ENCODE results near the gene IDUA.

Gene IDUA

DNA sequence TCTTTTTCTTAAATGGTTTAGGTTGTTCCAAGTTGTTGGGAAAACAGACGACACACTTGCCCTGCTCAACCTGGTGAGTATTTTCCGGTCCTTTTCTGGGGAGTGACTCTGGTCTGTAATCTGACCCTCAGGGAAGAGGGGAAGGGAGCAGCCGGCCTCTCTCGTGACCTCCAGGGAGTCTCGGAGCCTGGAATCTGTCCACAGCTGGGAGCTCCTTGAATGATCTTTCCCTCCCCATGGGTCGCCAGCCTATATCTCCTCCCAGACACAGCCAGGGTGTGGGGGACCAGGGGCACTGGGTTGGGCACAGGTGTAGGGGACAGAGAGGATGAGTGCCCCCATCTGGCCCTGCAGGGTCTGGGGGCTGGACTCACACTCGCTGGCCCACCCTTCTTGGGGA lies 35.7 kb upstream of the IDUA start:
- H3K27ac ChIP-seq (ENCODE audit: low read length) = no peak overlapping the region
- H3K4me3 ChIP-seq (ENCODE audit: low read length) = no peak overlapping the region
- H3K9me3 ChIP-seq (ENCODE audit: insufficient read depth, low read depth, low read length) = no peaks in the 10 kb centered on the region
- H3K27me3 ChIP-seq (ENCODE audit: insufficient read depth, low read length) = peaks cover 4% of the 10 kb centered on the region; the same call in 1 of the 2 replicates
- H3K36me3 ChIP-seq (ENCODE audit: insufficient read depth, low read depth, low read length) = no peaks in the 10 kb centered on the region
- no peaks in the 10 kb centered on the region for H3K4me1 ChIP-seq (ENCODE audit: insufficient read depth, low read length)
- no peak overlapping the region for H3K9ac ChIP-seq (ENCODE audit: low read depth, low read length)

DNA sequence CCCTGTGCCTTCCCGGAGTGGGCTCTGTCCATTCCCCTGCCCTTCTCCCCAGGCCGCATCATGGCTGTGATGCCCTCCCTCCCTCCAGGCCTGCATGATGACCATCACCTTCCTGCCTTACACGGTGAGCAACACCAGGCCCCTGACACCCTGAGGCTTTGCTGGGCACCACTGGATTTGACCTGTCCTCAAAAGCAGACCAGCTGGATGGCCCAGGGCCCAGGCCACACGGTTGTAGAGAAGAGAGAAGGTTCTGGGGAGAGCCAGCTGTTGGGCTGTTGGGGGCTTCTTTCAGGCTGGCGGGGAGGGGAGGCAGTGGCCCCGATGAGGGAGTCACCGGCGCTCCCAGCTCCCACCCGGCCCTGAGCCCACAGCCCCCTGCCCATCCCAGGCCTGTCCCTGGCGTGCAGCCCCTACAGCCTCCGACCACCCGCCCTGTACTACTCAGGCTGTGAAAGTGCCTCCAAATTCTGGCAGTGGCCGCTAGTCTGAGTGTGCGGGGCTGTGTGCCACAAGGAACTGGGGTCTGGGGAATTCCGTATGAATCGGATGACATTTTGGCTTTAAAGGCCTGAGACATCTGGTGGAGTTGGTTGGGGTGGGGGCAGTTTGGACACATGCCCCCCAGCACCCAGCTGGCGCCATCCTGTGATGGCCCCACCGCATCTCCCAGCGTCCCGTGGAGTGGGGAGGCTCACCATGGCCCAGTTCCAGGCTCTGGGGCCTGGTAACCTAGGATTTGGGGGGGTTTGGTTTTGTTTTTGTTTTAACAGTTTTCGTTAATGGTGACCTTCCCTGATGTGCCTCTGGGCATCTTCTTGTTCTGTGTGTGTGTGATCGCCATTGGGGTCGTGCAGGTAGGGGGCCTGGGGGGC lies 35.0 kb upstream of the IDUA start:
- H3K9ac ChIP-seq (ENCODE audit: low read depth, low read length) = no peak overlapping the region
- H3K4me1 ChIP-seq (ENCODE audit: insufficient read depth, low read length) = no peaks in the 10 kb centered on the region
- H3K4me3 ChIP-seq (ENCODE audit: low read length) = no peak overlapping the region
- H3K27ac ChIP-seq (ENCODE audit: low read length) = no peak overlapping the region
- H3K36me3 ChIP-seq (ENCODE audit: insufficient read depth, low read depth, low read length) = no peaks in the 10 kb centered on the region
- H3K27me3 ChIP-seq (ENCODE audit: insufficient read depth, low read length) = no peaks in the 10 kb centered on the region
- no peaks in the 10 kb centered on the region for H3K9me3 ChIP-seq (ENCODE audit: insufficient read depth, low read depth, low read length)

DNA sequence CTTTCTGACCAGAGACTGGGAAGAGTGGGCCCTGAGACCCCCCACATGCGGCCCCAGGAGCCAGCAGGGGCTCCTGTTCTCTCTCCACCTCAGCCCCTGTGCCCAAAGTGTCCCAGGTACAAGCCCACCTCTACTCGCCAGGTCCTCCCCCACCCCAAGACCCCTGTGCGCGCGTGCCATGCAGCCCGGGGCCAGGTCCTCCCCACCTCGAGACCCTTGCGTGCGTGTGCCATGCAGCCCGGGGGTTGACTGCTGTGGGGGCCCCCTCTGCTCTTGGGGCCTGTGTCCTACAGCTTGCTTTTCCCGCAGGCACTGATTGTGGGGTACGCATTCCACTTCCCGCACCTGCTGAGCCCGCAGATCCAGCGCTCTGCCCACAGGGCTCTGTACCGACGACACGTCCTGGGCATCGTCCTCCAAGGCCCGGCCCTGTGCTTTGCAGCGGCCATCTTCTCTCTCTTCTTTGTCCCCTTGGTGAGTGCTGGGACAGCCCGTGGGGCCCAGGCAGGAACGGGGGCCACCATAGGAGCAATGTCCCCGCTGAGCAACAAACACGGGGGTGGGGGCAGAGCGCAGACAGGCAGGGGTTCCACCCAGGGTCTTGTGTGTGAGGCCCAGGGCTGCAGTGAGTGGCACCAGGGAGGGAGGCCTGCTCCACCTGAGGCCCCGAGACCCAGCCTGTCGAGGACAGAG lies 33.8 kb upstream of the IDUA start:
- H3K27me3 ChIP-seq (ENCODE audit: insufficient read depth, low read length) = no peaks in the 10 kb centered on the region
- H3K9ac ChIP-seq (ENCODE audit: low read depth, low read length) = no peak overlapping the region
- no peaks in the 10 kb centered on the region for H3K36me3 ChIP-seq (ENCODE audit: insufficient read depth, low read depth, low read length)
- no peak overlapping the region for H3K4me3 ChIP-seq (ENCODE audit: low read length)
- no peaks in the 10 kb centered on the region for H3K4me1 ChIP-seq (ENCODE audit: insufficient read depth, low read length)
- H3K27ac ChIP-seq (ENCODE audit: low read length) = no peak overlapping the region
- H3K9me3 ChIP-seq (ENCODE audit: insufficient read depth, low read depth, low read length) = no peaks in the 10 kb centered on the region

DNA sequence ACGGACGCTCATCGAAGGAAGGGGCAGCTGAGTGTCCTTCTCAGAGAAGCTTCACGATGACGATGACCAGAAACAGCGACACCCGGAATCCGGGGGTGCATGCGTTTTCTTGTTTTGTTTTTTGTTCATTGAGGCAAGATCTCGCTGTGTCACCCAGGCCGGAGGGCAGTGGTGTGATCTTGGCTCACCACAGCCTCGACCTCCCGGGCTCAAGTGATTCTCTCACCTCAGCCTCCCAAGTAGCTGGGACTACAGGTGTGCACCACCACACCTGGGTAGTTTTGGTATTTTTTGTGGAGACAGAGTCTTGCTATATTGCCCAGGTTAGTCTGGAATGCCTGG lies 33.3 kb upstream of the IDUA start:
- Histone ChIP-seq H3K27ac (ENCODE audit: low read length) (no peak overlapping the region), H3K9ac (ENCODE audit: low read depth, low read length) (no peak overlapping the region), H3K36me3 (ENCODE audit: insufficient read depth, low read depth, low read length) (no peaks in the 10 kb centered on the region), H3K4me1 (ENCODE audit: insufficient read depth, low read length) (no peaks in the 10 kb centered on the region), H3K27me3 (ENCODE audit: insufficient read depth, low read length) (no peaks in the 10 kb centered on the region), H3K4me3 (ENCODE audit: low read length) (no peak overlapping the region), H3K9me3 (ENCODE audit: insufficient read depth, low read depth, low read length) (no peaks in the 10 kb centered on the region)

DNA sequence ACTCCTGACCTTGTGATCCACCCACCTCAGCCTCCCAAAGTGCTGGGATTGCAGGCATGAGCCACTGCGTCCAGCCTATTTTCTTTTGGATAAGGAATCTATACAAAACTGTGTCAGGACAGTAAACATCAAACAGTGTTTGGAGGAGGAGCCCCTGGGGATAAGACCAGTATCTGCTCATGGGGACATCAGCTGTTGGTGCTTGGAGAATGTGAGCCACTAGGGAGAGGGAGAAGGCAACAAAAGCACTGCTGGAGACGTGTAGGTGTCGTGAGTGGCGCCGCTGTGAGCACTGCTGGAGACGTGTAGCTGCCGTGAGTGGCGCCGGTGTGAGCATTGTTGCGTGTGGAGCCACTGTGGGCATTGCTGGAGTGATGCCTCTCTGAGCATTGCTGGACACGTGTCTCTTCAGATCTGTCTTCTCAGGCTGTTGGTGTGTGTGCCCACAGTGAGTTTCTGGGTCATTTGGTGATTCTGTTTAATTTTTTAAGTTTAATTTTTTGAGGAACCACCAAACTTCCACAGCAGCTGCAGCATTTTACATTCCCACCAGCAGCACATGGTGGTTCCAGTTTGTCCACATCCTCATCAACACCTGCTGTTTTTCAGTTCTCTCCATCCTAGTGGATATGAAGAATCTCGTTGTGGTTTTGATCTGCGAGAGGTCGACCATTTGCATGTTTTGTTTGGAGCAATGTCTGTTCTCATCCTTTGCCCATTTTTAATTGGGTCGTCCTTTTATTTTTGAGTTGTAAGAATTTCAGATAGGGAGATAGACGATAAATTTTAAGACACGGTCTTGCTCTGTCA lies 32.4 kb upstream of the IDUA start:
- H3K36me3 ChIP-seq (ENCODE audit: insufficient read depth, low read depth, low read length) = no peaks in the 10 kb centered on the region
- no peak overlapping the region for H3K9ac ChIP-seq (ENCODE audit: low read depth, low read length)
- H3K9me3 ChIP-seq (ENCODE audit: insufficient read depth, low read depth, low read length) = no peaks in the 10 kb centered on the region
- no peak overlapping the region for H3K27ac ChIP-seq (ENCODE audit: low read length)
- no peak overlapping the region for H3K4me3 ChIP-seq (ENCODE audit: low read length)
- no peaks in the 10 kb centered on the region for H3K27me3 ChIP-seq (ENCODE audit: insufficient read depth, low read length)
- no peaks in the 10 kb centered on the region for H3K4me1 ChIP-seq (ENCODE audit: insufficient read depth, low read length)

DNA sequence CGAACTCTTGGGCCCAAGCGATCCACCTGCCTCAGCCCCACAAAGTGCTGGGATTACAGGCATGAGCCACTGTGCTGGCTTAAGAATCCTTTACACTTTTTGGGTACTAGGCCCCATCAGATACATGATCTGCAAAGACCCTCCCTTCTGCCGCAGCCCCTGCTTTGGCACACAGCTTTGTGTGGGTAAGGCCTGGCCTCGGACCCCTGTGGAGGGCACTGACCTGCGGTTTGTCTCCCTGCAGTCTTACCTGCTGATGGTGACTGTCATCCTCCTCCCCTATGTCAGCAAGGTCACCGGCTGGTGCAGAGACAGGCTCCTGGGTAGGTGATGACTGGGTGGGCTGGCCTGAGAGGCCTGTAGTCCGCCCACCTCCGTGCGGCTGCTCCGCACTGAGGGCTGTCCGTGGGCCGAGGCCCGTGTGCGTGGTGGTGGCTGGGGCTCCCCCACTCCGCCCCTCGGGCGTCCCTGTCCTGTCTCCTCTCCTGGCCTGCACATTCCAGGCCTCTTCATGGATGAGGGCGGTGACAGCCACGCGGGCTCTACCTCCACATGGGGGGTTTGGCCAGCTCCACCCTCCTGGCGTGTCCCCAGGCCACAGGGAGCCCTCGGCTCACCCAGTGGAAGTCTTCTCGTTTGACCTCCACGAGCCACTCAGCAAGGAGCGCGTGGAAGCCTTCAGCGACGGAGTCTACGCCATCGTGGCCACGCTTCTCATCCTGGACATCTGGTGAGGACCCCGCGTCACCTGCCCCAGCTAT lies 31.5 kb upstream of the IDUA start:
- Histone ChIP-seq H3K4me1 (ENCODE audit: insufficient read depth, low read length) (no peaks in the 10 kb centered on the region), H3K36me3 (ENCODE audit: insufficient read depth, low read depth, low read length) (no peaks in the 10 kb centered on the region), H3K9ac (ENCODE audit: low read depth, low read length) (no peak overlapping the region), H3K4me3 (ENCODE audit: low read length) (no peak overlapping the region), H3K27ac (ENCODE audit: low read length) (no peak overlapping the region), H3K9me3 (ENCODE audit: insufficient read depth, low read depth, low read length) (no peaks in the 10 kb centered on the region), H3K27me3 (ENCODE audit: insufficient read depth, low read length) (no peaks in the 10 kb centered on the region)

DNA sequence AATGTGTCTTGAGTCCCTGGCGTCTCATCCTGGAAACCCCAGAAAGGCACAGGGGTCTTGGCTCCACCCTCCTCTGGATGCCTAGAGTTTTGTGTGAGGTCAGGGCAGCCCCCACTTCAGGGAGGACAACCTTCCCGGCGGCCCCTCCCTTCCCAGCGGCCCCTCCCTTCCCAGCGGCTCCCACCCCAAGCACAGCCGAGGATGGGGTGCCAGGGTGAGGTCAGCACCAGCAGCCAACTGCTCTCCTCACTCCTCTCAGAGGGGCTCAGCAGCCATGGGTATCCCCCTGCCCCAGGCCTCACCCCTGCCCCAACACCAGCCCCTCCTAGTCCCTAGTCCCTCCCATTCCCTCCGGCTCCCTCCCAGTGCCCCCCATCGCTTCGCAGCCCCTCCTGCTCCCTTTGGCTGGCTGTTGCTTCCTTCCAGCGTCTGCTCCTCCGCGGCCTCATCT lies 30.9 kb upstream of the IDUA start:
- no peaks in the 10 kb centered on the region for H3K9me3 ChIP-seq (ENCODE audit: insufficient read depth, low read depth, low read length)
- H3K9ac ChIP-seq (ENCODE audit: low read depth, low read length) = no peak overlapping the region
- H3K27ac ChIP-seq (ENCODE audit: low read length) = no peak overlapping the region
- no peaks in the 10 kb centered on the region for H3K4me1 ChIP-seq (ENCODE audit: insufficient read depth, low read length)
- H3K4me3 ChIP-seq (ENCODE audit: low read length) = no peak overlapping the region
- no peaks in the 10 kb centered on the region for H3K36me3 ChIP-seq (ENCODE audit: insufficient read depth, low read depth, low read length)
- no peaks in the 10 kb centered on the region for H3K27me3 ChIP-seq (ENCODE audit: insufficient read depth, low read length)

DNA sequence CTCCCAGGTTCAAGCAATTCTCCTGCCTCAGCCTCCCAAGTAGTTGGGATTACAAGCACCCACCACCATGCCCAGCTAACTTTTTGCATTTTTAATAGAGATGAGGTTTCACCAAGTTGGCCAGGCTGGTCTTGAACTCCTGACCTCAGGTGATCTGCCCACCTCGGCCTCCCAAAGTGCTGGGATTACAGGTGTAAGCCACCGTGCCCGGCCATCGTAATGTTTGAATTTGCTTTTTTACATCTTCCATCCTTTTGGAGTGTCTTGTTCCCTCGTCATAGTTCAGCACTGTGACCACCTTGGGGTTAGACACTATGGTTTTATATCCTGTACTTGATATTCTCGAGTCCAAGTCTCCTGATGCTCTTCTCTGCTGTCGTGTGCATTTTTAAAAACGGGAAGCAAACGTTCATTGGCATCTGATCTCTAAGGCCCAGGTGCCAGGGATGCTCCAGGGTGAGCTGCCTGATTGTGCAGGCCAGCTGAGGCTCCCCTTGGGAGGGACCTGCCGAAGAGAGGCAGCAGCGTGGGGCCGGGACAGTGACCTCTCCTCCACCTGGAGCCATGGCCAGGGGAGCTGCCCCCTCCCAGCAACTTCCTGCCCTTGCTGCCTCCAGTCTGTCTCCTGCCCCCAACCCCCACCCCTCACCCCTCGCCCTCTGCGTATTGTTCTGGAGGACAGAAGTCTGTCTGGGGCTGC lies 30.2 kb upstream of the IDUA start:
- no peak overlapping the region for H3K9ac ChIP-seq (ENCODE audit: low read depth, low read length)
- H3K4me1 ChIP-seq (ENCODE audit: insufficient read depth, low read length) = no peaks in the 10 kb centered on the region
- no peaks in the 10 kb centered on the region for H3K9me3 ChIP-seq (ENCODE audit: insufficient read depth, low read depth, low read length)
- H3K27me3 ChIP-seq (ENCODE audit: insufficient read depth, low read length) = no peaks in the 10 kb centered on the region
- no peak overlapping the region for H3K27ac ChIP-seq (ENCODE audit: low read length)
- H3K36me3 ChIP-seq (ENCODE audit: insufficient read depth, low read depth, low read length) = no peaks in the 10 kb centered on the region
- H3K4me3 ChIP-seq (ENCODE audit: low read length) = no peak overlapping the region

DNA sequence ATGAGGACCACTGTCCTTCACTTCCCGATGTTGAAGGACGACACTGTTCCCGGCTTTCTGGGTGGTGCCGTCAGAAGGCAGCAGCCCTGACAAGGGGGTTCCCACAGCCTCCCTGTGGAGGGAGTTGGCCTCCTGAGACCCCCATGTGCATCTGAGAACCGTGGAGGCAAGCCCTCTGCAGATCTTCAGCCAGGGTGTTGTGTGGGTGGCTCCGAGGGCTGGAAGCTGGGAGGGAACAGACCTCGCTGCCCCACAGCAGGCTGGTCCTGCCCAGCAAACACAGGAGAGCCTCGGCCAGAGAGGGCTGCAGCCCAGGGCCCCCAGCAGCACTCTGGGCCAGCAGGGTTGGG lies 29.6 kb upstream of the IDUA start:
- H3K27ac ChIP-seq (ENCODE audit: low read length) = no peak overlapping the region
- no peaks in the 10 kb centered on the region for H3K36me3 ChIP-seq (ENCODE audit: insufficient read depth, low read depth, low read length)
- no peaks in the 10 kb centered on the region for H3K27me3 ChIP-seq (ENCODE audit: insufficient read depth, low read length)
- no peaks in the 10 kb centered on the region for H3K4me1 ChIP-seq (ENCODE audit: insufficient read depth, low read length)
- H3K9me3 ChIP-seq (ENCODE audit: insufficient read depth, low read depth, low read length) = no peaks in the 10 kb centered on the region
- H3K9ac ChIP-seq (ENCODE audit: low read depth, low read length) = no peak overlapping the region
- H3K4me3 ChIP-seq (ENCODE audit: low read length) = no peak overlapping the region

DNA sequence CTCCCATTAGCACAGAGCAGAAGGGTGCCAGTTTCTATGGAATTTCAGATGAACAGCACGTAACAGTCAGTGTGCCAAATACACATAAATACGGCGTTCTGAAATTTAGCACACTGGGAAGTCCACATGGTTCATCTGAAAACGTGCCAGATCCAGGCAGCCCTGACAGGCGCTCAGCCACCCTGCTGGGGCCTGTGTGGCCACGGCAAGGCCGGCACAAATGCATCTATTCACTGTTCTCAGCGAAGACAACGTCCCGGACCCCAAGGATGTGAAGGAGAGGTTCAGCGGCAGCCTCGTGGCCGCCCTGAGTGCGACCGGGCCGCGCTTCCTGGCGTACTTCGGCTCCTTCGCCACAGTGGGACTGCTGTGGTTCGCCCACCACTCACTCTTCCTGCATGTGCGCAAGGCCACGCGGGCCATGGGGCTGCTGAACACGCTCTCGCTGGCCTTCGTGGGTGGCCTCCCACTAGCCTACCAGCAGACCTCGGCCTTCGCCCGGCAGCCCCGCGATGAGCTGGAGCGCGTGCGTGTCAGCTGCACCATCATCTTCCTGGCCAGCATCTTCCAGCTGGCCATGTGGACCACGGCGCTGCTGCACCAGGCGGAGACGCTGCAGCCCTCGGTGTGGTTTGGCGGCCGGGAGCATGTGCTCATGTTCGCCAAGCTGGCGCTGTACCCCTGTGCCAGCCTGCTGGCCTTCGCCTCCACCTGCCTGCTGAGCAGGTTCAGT lies 29.1 kb upstream of the IDUA start:
- Histone ChIP-seq H3K27me3 (ENCODE audit: insufficient read depth, low read length) (no peaks in the 10 kb centered on the region), H3K4me3 (ENCODE audit: low read length) (no peak overlapping the region), H3K27ac (ENCODE audit: low read length) (no peak overlapping the region), H3K36me3 (ENCODE audit: insufficient read depth, low read depth, low read length) (no peaks in the 10 kb centered on the region), H3K9me3 (ENCODE audit: insufficient read depth, low read depth, low read length) (no peaks in the 10 kb centered on the region), H3K9ac (ENCODE audit: low read depth, low read length) (no peak overlapping the region), H3K4me1 (ENCODE audit: insufficient read depth, low read length) (no peaks in the 10 kb centered on the region)

Data from iPS-20b (cell line).